Lung (tissue), 12 donors: ENCODE measurements around the gene ANGPTL2. TPM values are rescaled to one million over a fixed set of nuclear protein-coding genes. Genes with fewer than 3 reads are reported as not detected.
A peak's percentile ranks its signal among the peaks of the same experiment; 100 is the strongest.

Experiments used
- ATAC-seq: fragments of 200-7000 bp; cut with Tn5 transposase; one replicate; pipeline ENCODE4 v1.9.1; 2020; ENCODE audit warnings: moderate number of reproducible peaks; ENCODE audit not compliant: insufficient read depth, low FRiP score
- DNase-seq, 3 donors: peaks; one replicate each; pipeline ENCODE4 v3.0.0-alpha.2; 2013 to 2017
- H3K27ac ChIP-seq, 2 donors: one replicate each; pipeline ENCODE4 v1.5.1; 2013; ENCODE audit warnings: mild to moderate bottlenecking in 2 of 2, moderate library complexity in 2 of 2, control low read depth in 1 of 2, inconsistent platforms in 1 of 2, low read depth in 1 of 2, low read length in 1 of 2
- H3K27me3 ChIP-seq, 3 donors: one replicate each; pipeline ENCODE4 v1.5.1; 2013; ENCODE audit warnings: low read length in 2 of 3; ENCODE audit not compliant: control insufficient read depth in 3 of 3, insufficient read depth in 3 of 3
- H3K36me3 ChIP-seq, 4 donors: one replicate each; pipeline ENCODE4 v1.5.1; 2013; ENCODE audit warnings: low read length in 4 of 4, mild to moderate bottlenecking in 1 of 4, moderate library complexity in 1 of 4; ENCODE audit not compliant: control insufficient read depth in 4 of 4, insufficient read depth in 4 of 4
- H3K4me1 ChIP-seq, 5 donors: one replicate each; pipeline ENCODE4 v1.5.1; 2013; ENCODE audit warnings: low read length in 5 of 5, mild to moderate bottlenecking in 2 of 5, moderate library complexity in 1 of 5; ENCODE audit not compliant: control insufficient read depth in 5 of 5, insufficient read depth in 5 of 5
- H3K4me3 ChIP-seq: one replicate; pipeline ENCODE4 v1.5.1; 2013; ENCODE audit warnings: mild to moderate bottlenecking, control low read depth, moderate library complexity
- H3K9ac ChIP-seq, 2 donors: one replicate each; pipeline ENCODE4 v1.5.1; 2013; ENCODE audit warnings: low read length in 2 of 2, control low read depth in 1 of 2; ENCODE audit not compliant: insufficient read depth in 1 of 2
- H3K9me3 ChIP-seq, 4 donors: one replicate each; pipeline ENCODE4 v1.5.1; 2013; ENCODE audit warnings: low read length in 3 of 4, mild to moderate bottlenecking in 1 of 4, moderate library complexity in 1 of 4; ENCODE audit not compliant: control insufficient read depth in 4 of 4, insufficient read depth in 3 of 4
- CTCF ChIP-seq: IDR thresholded peaks from 2 replicates; pipeline ENCODE4 v1.5.1; 2012; ENCODE audit warnings: mild to moderate bottlenecking; ENCODE audit errors: control extremely low read depth, extremely low read depth
- WGBS, 2 donors: extraction: QIAGEN DNeasy Blood & Tissue Kit; methylation state at CpG; one replicate each; pipeline ENCODE4 v1.1.7; 2013; 5-methylcytosine and 5-hydroxymethylcytosine counted together
- polyA plus RNA-seq, 2 donors: library from polyadenylated mRNA; stranded (reverse); fragments of 200-250 nt; gene quantifications; one replicate each; pipeline ENCODE4 v1.2.1, GENCODE V29; 2013
- total RNA-seq, 2 donors: library from RNA; depleted of rRNA in 1 of 2; stranded (reverse); fragments of >200 nt in 1 of 2; gene quantifications; one replicate each; pipeline ENCODE4 v1.2.1, GENCODE V29; 2014 to 2021
- donor health status: control.
- donor health status: control.
- donor health status: Bipolar disorder and iron deficiency.
- donor health status: healthy.
- donor health status: DM: yes; HTN: yes; CAD: no.

The ANGPTL2 gene
- total and polyA plus RNA-seq, 4 donors: 7.5 to 18.8 (median 11.0) TPM

- Histone ChIP-seq H3K9me3 (peaks cover 0 to 2% (median 0%) of the 10 kb centered on the region in 4 donors), H3K4me1 (peaks cover 8 to 32% (median 21%) of the 10 kb centered on the region in 5 donors), H3K9ac (no peak overlapping the region), H3K27me3 (no peaks in the 10 kb centered on the region), H3K27ac (no peak overlapping the region), H3K4me3 (no peak overlapping the region), H3K36me3 (peaks cover 0 to 3% (median under 1%) of the 10 kb centered on the region in 4 donors)
- no peak for TF ChIP-seq CTCF
- 85% methylated on average over 8 of the region's 8 CpGs for WGBS, 2 donors
- DNase-seq (no peak), ATAC-seq (no peak)
These were observed 3.7 kb downstream of the ANGPTL2 start for GRCh38 chr9:127118597-127119319.

GRCh38 chr9:127117801-127118200 lies 4.6 kb downstream of the ANGPTL2 start:
- H3K36me3 ChIP-seq: peaks cover 0 to 3% (median under 1%) of the 10 kb centered on the region in 4 donors
- H3K9ac ChIP-seq: no peak overlapping the region
- H3K27ac ChIP-seq: no peak overlapping the region
- no peaks in the 10 kb centered on the region for H3K27me3 ChIP-seq
- no peak for DNase-seq
- peaks cover 12 to 31% (median 19%) of the 10 kb centered on the region in 5 donors for H3K4me1 ChIP-seq
- no peak for TF ChIP-seq CTCF
- H3K9me3 ChIP-seq: peaks cover 0 to 2% (median 0%) of the 10 kb centered on the region in 4 donors
- WGBS, 2 donors: 90 to 93% methylated on average over 4 of the region's 4 CpGs
- no peak for ATAC-seq
- H3K4me3 ChIP-seq: no peak overlapping the region

GRCh38 chr9:127116957-127117356 lies 5.5 kb downstream of the ANGPTL2 start:
- WGBS, 2 donors: 71 to 92% methylated on average over 2 of the region's 2 CpGs
- H3K27me3 ChIP-seq: no peaks in the 10 kb centered on the region
- peaks cover 0 to 3% (median under 1%) of the 10 kb centered on the region in 4 donors for H3K36me3 ChIP-seq
- no peak for ATAC-seq
- no peak overlapping the region for H3K4me3 ChIP-seq
- peaks cover 18 to 36% (median 27%) of the 10 kb centered on the region in 5 donors for H3K4me1 ChIP-seq
- H3K27ac ChIP-seq: peak overlapping the region in 1 of 2 donors; percentile 10
- no peak overlapping the region for H3K9ac ChIP-seq
- TF ChIP-seq CTCF: no peak
- DNase-seq: no peak
- peaks cover 0 to 2% (median 0%) of the 10 kb centered on the region in 4 donors for H3K9me3 ChIP-seq
